ENCODE measurements around the gene MISP3.

DNA sequence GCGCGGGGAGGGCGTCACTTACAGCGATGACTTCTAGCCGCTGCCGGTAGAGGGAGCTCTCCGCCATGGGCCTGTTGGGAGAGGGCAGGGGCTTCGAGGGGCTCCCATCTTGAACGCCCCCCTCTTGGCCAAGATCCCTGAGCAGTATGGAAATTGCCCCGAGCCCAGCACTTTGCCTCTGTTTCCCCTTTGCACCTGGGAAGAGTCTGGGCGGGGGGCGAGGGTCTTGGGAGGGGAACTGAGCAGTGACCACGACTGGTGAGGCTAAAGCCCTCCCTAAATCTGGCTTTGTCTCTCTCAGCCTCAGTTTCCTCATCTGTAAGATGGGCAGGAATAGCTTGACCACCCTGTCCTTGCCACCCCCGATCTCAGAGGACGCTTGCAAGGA, 13.5 kb upstream of the MISP3 start:
- TF ChIP-seq TAF1 (IDR thresholded peaks at IDR 0.05; ENCODE audit: borderline replicate concordance, low read depth, low read length) (no peak), POLR2A (IDR thresholded peaks at IDR 0.05; ENCODE audit: low read depth, low read length) (no peak)

Measured in GM12892 (cell line).